Stomach (tissue), 9 donors: ENCODE data around the gene TLR1. TPM values are rescaled to one million over a fixed set of nuclear protein-coding genes. Genes with fewer than 3 reads are reported as not detected.

Experiments used
- DNase-seq, 2 donors: peaks; one replicate each; pipeline versions ENCODE4 v3.0.0 to v3.0.0-alpha.2; 2013 to 2019
- H3K27ac ChIP-seq, 5 donors: fragments of 200-600 bp in 4 of 5; sonication (generic) in 4 of 5; one replicate each; pipeline ENCODE4 v1.5.1; 2013 to 2019; ENCODE audit warnings: mild to moderate bottlenecking in 1 of 5, moderate library complexity in 1 of 5
- H3K27me3 ChIP-seq, 3 donors: fragments of 200-600 bp; sonication (generic); one replicate each; pipeline ENCODE4 v1.5.1; 2017 to 2019; ENCODE audit warnings: mixed run types in 1 of 3
- H3K36me3 ChIP-seq, 4 donors: fragments of 200-600 bp; sonication (generic); 1 replicate in 3 of 4; 2 replicates in 1 of 4; pipeline ENCODE4 v1.5.1; 2016 to 2019
- H3K4me1 ChIP-seq, 4 donors: fragments of 200-600 bp; sonication (generic); one replicate each; pipeline ENCODE4 v1.5.1; 2016 to 2019
- H3K4me3 ChIP-seq, 4 donors: fragments of 200-600 bp; sonication (generic) in 3 of 4; one replicate each; pipeline ENCODE4 v1.5.1; 2016 to 2019; ENCODE audit warnings: mild to moderate bottlenecking in 1 of 4
- H3K9me3 ChIP-seq, 4 donors: fragments of 200-600 bp; sonication (generic); one replicate each; pipeline ENCODE4 v1.5.1; 2016 to 2019
- EP300 ChIP-seq: sonication (generic); formaldehyde crosslinking; IDR thresholded peaks from one replicate; pipeline ENCODE4 v1.6.1; 2017; ENCODE audit warnings: antibody characterized with exemption
- POLR2A ChIP-seq, 4 donors: fragments of 450-650 bp; IDR thresholded peaks; one replicate each; pipeline ENCODE4 v1.6.1; 2016; ENCODE audit warnings: antibody characterized with exemption in 4 of 4, control low read depth in 2 of 4, mild to moderate bottlenecking in 1 of 4, moderate library complexity in 1 of 4
- POLR2AphosphoS5 ChIP-seq, 3 donors: sonication (generic); formaldehyde crosslinking; IDR thresholded peaks; one replicate each; pipeline ENCODE4 v1.6.1; 2016; ENCODE audit warnings: antibody characterized with exemption in 3 of 3
- WGBS, 5 donors: extraction: QIAGEN DNeasy Blood & Tissue Kit in 3 of 5; methylation state at CpG; one replicate each; pipeline versions ENCODE4 v1.1.5 to v1.1.7; 2013 to 2018; 5-methylcytosine and 5-hydroxymethylcytosine counted together
- intact Hi-C: fragments of 100-400 bp; cut with DNase I; formaldehyde crosslinking; loops from one replicate; pipeline ENCODE4 v1.15.1; 2023; ENCODE audit warnings: low total_unique reads
- polyA plus RNA-seq, 3 donors: library from polyadenylated mRNA; stranded (reverse); fragments of 200-250 nt; gene quantifications; one replicate each; pipeline ENCODE4 v1.2.3, GENCODE V29; 2013
- total RNA-seq, 5 donors: library from RNA; depleted of rRNA; stranded (reverse); fragments of >200 nt; gene quantifications; one replicate each; pipeline versions ENCODE4 v1.1.0 to v1.2.3, GENCODE V29; 2014 to 2016
- TF ChIP-seq, protein P1 (sequence below), 7 experiments: fragments of 450-650 bp in 4 of 7; fragments of 200-600 bp in 3 of 7; sonication (generic) in 3 of 7; IDR thresholded peaks; one replicate each; pipeline ENCODE4 v1.5.1; 2016 to 2019; ENCODE audit warnings: antibody characterized with exemption in 7 of 7, control low read depth in 2 of 7, mild to moderate bottlenecking in 1 of 7
- donor health status: healthy with polysubstance abuse.
- donor health status: Bipolar disorder and iron deficiency.
- donor health status: healthy.

TLR1 gene
- total and polyA plus RNA-seq, 8 donors, result 1.2 to 37.4 (median 5.3) TPM; not detected in 1

DNA sequence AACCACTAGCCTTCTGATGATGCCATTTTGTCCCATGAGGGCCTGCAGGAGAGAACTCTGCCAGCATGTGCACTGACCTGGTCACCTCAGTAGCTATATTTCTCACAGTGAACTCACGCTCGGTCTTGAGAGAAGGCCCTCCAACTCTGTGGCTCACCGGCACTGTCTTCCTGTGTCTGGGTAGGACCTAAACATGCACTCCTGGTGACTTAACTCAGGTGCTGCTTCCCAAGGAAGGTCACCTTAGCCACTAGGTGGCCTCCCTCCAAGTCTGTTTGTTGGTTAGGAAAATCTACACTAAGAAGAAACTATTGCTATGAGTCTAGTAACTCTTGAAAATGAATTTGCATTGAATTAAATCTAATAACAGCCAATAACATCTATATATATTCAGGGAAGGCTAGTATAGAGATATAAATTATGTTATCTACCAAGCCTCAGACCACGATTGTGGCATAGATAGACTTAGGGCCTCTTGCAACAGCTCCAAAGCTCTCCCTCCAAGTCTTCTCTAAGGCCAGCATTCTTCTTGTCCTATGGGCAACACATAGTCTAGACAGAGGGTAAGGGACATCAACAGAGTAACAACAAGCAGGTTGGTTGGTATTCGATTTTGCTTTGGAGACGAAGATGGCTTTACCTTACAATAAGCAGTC is 46.5 kb downstream of the TLR1 start:
- WGBS, 5 donors, result 74 to 84% (median 76%) methylated on average over 6 of the region's 6 CpGs
- intact Hi-C loops, result no loop called here
- TF ChIP-seq POLR2AphosphoS5 (IDR thresholded peaks at IDR 0.05) (no peak), EP300 (no peak), POLR2A (IDR thresholded peaks at IDR 0.05) (no peak)
- TF ChIP-seq, protein P1, sequence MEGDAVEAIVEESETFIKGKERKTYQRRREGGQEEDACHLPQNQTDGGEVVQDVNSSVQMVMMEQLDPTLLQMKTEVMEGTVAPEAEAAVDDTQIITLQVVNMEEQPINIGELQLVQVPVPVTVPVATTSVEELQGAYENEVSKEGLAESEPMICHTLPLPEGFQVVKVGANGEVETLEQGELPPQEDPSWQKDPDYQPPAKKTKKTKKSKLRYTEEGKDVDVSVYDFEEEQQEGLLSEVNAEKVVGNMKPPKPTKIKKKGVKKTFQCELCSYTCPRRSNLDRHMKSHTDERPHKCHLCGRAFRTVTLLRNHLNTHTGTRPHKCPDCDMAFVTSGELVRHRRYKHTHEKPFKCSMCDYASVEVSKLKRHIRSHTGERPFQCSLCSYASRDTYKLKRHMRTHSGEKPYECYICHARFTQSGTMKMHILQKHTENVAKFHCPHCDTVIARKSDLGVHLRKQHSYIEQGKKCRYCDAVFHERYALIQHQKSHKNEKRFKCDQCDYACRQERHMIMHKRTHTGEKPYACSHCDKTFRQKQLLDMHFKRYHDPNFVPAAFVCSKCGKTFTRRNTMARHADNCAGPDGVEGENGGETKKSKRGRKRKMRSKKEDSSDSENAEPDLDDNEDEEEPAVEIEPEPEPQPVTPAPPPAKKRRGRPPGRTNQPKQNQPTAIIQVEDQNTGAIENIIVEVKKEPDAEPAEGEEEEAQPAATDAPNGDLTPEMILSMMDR (IDR thresholded peaks at IDR 0.05), result peak in 3 of 7 experiments; percentile 19 to 30 (median 28)
- Histone ChIP-seq H3K27me3 (no peaks in the 10 kb centered on the region), H3K4me1 (peaks cover 0 to 12% (median 5%) of the 10 kb centered on the region in 4 donors), H3K27ac (no peak overlapping the region), H3K36me3 (no peaks in the 10 kb centered on the region), H3K9me3 (no peaks in the 10 kb centered on the region), H3K4me3 (no peak overlapping the region)
- DNase-seq, result peak; percentile 33 to 52

DNA sequence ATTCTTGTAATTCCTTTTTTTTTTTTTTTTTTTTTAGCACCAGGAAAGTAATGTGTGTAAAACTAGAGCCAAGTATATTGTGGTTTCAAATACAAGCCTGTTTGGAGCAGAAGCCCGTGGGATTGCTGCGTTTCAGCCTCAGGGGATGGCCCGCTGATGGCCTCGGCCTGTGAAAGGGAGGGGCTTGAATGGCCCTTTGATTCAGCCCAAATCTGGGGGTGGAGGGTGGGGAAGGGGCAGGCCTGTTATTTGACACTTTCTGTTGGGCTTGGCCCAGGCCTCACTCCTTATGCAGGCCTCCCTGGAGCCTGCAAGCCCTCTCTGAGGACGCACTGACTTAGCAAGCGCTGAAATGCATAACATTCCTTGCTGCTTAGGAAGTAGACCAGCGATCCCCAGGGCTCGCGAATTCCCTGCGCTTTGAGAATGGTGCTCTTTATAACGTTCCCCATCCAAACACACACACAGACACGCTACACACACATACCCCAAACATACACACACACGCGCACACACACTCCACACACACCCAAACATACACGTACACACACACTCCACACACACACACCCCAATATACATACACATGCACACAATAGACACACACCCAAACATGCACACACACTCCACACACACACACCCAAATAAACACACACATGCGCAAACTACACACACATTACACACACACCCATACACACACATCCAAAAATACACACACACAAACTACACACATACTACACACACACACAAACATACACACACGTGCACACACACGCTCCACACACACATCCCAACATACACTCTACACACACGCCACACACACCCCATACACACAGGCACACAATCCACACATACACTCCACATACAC is 51.4 kb downstream of the TLR1 start:
- intact Hi-C loops, result no loop called here
- H3K27ac ChIP-seq, result peak overlapping the region in 4 of 5 donors; percentile 45 to 77 (median 56)
- WGBS, 5 donors, result 33 to 43% (median 39%) methylated on average over 19 of the region's 19 CpGs

DNA sequence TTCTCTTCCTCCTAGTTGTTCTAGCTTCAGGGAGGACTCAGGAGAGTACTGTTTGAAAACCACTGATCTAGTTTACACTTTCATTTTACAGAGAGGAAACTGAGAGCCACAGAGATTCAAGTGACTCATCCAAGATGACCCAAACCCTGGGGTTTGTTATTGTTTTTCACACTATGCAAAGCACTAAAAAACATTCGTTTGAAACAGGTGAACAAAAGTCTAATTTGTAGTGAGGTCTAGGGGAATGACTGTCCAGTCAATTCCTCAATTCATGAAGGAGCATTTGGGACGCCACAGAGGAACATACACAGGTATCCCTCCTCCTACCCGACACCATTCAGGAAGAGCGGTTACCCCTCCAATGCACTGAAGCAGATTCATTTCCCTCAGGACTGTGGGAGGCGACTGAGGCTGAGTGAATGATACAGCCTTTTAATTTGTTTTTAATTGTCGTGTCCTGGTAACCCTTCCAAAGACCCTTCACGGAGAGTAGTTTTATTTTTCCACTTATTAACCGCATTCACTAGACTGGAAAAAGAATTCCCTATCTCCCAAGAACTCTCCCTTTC is 52.1 kb downstream of the TLR1 start:
- TF ChIP-seq POLR2A (IDR thresholded peaks at IDR 0.05) (no peak), EP300 (no peak), POLR2AphosphoS5 (IDR thresholded peaks at IDR 0.05) (no peak)
- TF ChIP-seq, protein P1 (IDR thresholded peaks at IDR 0.05), result no peak
- DNase-seq, result no peak
- Histone ChIP-seq H3K27me3 (no peaks in the 10 kb centered on the region), H3K27ac (peak overlapping the region in 4 of 5 donors; percentile 45 to 77 (median 56)), H3K4me3 (no peak overlapping the region), H3K9me3 (peaks cover 0 to 10% (median 5%) of the 10 kb centered on the region in 4 donors), H3K4me1 (peaks cover 0 to 22% (median 4%) of the 10 kb centered on the region in 4 donors), H3K36me3 (no peaks in the 10 kb centered on the region)
- intact Hi-C loops, result no loop called here
- WGBS, 5 donors, result 61 to 73% (median 63%) methylated on average over 8 of the region's 8 CpGs

More for the DNA sequence above, 51.4 kb downstream of the TLR1 start:
- H3K4me3 ChIP-seq, result no peak overlapping the region
- peak; percentile 55 to 95 for DNase-seq
- peaks cover 0 to 3% (median under 1%) of the 10 kb centered on the region in 4 donors for H3K9me3 ChIP-seq
- H3K27me3 ChIP-seq, result no peaks in the 10 kb centered on the region
- no peaks in the 10 kb centered on the region for H3K36me3 ChIP-seq
- TF ChIP-seq, protein P1 (IDR thresholded peaks at IDR 0.05), result no peak
- TF ChIP-seq POLR2AphosphoS5 (IDR thresholded peaks at IDR 0.05), result peak in 1 of 3 donors; percentile 12
- peaks cover 0 to 22% (median 4%) of the 10 kb centered on the region in 4 donors for H3K4me1 ChIP-seq

DNA sequence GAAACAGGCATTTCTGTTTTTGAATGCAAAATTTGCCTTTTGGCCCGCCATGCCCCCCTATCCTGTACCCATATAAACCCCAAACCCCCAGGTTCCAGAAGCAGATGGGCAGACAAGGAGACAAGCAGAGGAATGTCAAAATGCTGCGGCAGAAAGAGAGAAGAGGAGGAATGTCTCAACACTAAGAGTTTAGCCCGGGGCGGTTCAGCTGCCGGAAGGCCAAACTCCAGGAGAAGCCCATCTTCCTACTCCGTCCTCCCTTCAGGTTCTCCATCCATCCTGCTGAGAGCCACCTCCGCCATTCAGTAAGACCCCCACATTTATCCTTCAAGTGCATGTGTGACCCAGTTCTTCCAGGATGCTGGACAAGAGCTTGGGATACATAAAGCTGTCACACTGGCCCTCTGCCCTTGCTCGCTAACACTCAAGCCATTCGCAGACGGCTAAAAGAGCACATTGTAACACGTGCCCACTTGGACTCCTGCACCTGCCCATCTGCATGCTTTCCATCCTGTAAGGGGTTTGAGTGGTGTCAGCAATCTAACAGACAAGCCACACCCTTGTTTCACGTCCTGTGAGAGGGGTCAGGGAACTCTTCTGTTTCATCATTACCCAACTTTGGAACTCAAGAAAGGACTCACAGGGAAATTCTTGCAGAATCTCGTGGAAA is 53.1 kb downstream of the TLR1 start:
- H3K4me3 ChIP-seq, result no peak overlapping the region
- peaks cover 0 to 22% (median 4%) of the 10 kb centered on the region in 4 donors for H3K4me1 ChIP-seq
- peak overlapping the region in 1 of 5 donors; percentile 60 for H3K27ac ChIP-seq
- TF ChIP-seq, protein P1 (IDR thresholded peaks at IDR 0.05), result no peak
- TF ChIP-seq POLR2AphosphoS5 (IDR thresholded peaks at IDR 0.05) (no peak), POLR2A (IDR thresholded peaks at IDR 0.05) (no peak), EP300 (no peak)
- peaks cover 0 to 15% (median 10%) of the 10 kb centered on the region in 4 donors for H3K9me3 ChIP-seq
- WGBS, 5 donors, result 90 to 93% (median 93%) methylated on average over 13 of the region's 13 CpGs
- intact Hi-C loops, result no loop called here
- no peaks in the 10 kb centered on the region for H3K36me3 ChIP-seq
- H3K27me3 ChIP-seq, result no peaks in the 10 kb centered on the region
- DNase-seq, result no peak
